IMR-90 (cell line): ENCODE results near the gene SIGLEC6.

Source experiments
- ELK1 ChIP-seq: fragments of 150-350 bp; IDR thresholded peaks from 2 replicates; pipeline ENCODE4 v1.6.1; 2016; ENCODE audit warnings: low read depth, mild to moderate bottlenecking, low read length, moderate library complexity, borderline replicate concordance
- MXI1 ChIP-seq: IDR thresholded peaks from 2 replicates; pipeline ENCODE4 v1.6.1; 2012; ENCODE audit warnings: low read depth, mild to moderate bottlenecking, low read length, moderate library complexity, borderline replicate concordance
- POLR2A ChIP-seq: IDR thresholded peaks from 2 replicates; pipeline ENCODE4 v1.6.1; 2012; ENCODE audit warnings: mild to moderate bottlenecking, low read depth, low read length
- RAD21 ChIP-seq: IDR thresholded peaks from 2 replicates; pipeline ENCODE4 v1.6.1; 2012; ENCODE audit warnings: low read length, improper control_type of control experiment
- TF ChIP-seq, protein P1 (sequence below): conservative IDR thresholded peaks from 2 replicates; pipeline ENCODE4 v1.5.1; 2012; ENCODE audit warnings: mild to moderate bottlenecking, low read depth, low read length, improper control_type of control experiment

DNA sequence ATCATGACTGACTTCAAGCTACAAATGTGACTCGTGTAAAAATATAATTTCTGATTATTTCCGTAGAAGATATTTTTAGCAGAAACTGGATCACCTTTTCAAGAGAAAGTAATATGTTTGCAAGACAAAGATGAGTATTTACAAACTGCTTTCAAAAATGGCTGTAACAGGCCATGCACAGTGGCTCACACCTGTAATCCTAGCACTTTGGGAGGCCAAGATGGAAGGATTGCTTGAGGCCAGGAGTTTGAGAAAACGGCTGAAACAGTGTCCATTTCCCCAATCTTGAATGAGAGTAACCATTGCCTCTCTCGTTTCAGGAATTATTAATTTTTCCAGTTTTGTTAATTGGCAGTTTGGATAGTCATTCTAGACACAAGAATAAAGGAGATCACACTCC is 36.1 kb upstream of the SIGLEC6 start:
- TF ChIP-seq POLR2A (no peak), ELK1 (no peak), MXI1 (no peak), RAD21 (no peak)
- TF ChIP-seq, protein P1, sequence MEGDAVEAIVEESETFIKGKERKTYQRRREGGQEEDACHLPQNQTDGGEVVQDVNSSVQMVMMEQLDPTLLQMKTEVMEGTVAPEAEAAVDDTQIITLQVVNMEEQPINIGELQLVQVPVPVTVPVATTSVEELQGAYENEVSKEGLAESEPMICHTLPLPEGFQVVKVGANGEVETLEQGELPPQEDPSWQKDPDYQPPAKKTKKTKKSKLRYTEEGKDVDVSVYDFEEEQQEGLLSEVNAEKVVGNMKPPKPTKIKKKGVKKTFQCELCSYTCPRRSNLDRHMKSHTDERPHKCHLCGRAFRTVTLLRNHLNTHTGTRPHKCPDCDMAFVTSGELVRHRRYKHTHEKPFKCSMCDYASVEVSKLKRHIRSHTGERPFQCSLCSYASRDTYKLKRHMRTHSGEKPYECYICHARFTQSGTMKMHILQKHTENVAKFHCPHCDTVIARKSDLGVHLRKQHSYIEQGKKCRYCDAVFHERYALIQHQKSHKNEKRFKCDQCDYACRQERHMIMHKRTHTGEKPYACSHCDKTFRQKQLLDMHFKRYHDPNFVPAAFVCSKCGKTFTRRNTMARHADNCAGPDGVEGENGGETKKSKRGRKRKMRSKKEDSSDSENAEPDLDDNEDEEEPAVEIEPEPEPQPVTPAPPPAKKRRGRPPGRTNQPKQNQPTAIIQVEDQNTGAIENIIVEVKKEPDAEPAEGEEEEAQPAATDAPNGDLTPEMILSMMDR, result no peak
